ENCODE data around the gene SLC22A17. TPM values are rescaled to one million over a fixed set of nuclear protein-coding genes. Genes with fewer than 3 reads are reported as not detected.

Gene SLC22A17
- total and polyA plus RNA-seq, 2 of the 13 experiments (the other 11 are each of a cell fraction or from before 2014, with no cell fraction given): 0.95 to 1.1 TPM

DNA sequence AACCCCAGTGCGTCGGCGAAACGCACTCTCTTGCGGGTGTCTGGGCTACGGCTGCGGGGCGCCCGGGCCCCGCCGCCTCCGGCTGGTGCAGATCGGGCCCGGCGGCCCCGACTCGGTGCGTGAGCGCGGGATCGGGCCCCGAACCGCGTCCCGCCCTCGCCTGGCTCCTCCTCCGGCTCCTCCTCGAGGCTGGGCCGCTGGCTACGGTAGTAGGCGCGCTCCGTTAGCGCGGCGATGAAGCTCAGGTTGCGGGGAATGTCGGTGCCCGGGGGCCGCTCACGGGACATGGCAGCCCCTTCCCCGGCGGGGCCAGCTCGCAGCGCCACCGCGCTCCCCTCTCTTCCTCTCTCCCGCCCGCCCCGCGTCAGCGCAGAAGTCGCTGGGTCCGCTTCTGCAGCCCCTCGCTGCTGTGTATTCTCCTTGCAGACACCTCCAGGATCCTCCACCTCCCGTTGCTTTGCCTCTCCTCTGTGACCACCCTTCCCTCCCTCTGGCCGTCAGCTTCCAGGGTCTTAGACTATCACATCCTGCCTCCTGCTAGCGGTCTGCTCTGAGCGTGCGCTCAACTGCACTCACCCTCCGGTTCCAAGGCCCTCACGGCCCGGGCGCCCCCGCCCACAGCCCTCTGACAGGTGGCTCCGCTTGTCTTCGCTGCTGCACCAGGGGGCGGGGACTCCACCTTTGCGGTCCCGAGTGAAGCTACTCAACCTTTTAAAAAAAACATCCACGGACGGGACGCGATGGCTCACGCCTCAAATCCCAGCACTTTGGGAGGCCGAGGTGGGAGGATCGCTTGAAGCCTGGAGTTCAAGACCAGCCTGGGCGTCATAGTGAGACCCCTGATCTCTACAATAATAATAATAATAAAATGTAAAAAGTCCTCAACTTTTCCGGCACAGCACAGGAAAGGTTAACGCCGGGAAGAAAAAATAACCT is 50.1 kb downstream of the SLC22A17 start, which contains the start of gene PPP1R3E (continued):
- TF ChIP-seq, protein P1, sequence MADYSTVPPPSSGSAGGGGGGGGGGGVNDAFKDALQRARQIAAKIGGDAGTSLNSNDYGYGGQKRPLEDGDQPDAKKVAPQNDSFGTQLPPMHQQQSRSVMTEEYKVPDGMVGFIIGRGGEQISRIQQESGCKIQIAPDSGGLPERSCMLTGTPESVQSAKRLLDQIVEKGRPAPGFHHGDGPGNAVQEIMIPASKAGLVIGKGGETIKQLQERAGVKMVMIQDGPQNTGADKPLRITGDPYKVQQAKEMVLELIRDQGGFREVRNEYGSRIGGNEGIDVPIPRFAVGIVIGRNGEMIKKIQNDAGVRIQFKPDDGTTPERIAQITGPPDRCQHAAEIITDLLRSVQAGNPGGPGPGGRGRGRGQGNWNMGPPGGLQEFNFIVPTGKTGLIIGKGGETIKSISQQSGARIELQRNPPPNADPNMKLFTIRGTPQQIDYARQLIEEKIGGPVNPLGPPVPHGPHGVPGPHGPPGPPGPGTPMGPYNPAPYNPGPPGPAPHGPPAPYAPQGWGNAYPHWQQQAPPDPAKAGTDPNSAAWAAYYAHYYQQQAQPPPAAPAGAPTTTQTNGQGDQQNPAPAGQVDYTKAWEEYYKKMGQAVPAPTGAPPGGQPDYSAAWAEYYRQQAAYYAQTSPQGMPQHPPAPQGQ (CRISPR knock-in tag; IDR thresholded peaks at IDR 0.05; ENCODE audit: borderline replicate concordance): no peak
- peak; percentile 48 for TF ChIP-seq ELF3 (CRISPR knock-in tag; IDR thresholded peaks at IDR 0.05)
- TF ChIP-seq, protein P2, sequence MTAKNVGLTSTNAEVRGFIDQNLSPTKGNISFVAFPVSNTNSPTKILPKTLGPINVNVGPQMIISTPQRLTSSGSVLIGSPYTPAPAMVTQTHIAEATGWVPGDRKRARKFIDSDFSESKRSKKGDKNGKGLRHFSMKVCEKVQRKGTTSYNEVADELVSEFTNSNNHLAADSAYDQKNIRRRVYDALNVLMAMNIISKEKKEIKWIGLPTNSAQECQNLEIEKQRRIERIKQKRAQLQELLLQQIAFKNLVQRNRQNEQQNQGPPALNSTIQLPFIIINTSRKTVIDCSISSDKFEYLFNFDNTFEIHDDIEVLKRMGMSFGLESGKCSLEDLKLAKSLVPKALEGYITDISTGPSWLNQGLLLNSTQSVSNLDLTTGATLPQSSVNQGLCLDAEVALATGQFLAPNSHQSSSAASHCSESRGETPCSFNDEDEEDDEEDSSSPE (CRISPR knock-in tag; IDR thresholded peaks at IDR 0.05): peak; percentile 64; the same call in 1 of the 2 replicates
- TF ChIP-seq, protein P3, sequence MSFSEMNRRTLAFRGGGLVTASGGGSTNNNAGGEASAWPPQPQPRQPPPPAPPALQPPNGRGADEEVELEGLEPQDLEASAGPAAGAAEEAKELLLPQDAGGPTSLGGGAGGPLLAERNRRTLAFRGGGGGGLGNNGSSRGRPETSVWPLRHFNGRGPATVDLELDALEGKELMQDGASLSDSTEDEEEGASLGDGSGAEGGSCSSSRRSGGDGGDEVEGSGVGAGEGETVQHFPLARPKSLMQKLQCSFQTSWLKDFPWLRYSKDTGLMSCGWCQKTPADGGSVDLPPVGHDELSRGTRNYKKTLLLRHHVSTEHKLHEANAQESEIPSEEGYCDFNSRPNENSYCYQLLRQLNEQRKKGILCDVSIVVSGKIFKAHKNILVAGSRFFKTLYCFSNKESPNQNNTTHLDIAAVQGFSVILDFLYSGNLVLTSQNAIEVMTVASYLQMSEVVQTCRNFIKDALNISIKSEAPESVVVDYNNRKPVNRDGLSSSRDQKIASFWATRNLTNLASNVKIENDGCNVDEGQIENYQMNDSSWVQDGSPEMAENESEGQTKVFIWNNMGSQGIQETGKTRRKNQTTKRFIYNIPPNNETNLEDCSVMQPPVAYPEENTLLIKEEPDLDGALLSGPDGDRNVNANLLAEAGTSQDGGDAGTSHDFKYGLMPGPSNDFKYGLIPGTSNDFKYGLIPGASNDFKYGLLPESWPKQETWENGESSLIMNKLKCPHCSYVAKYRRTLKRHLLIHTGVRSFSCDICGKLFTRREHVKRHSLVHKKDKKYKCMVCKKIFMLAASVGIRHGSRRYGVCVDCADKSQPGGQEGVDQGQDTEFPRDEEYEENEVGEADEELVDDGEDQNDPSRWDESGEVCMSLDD (CRISPR knock-in tag; IDR thresholded peaks at IDR 0.05; ENCODE audit: borderline replicate concordance): no peak; the same call in 1 of the 2 replicates
- no peak for TF ChIP-seq MLLT10 (CRISPR knock-in tag; IDR thresholded peaks at IDR 0.05)
- TF ChIP-seq, protein P4, sequence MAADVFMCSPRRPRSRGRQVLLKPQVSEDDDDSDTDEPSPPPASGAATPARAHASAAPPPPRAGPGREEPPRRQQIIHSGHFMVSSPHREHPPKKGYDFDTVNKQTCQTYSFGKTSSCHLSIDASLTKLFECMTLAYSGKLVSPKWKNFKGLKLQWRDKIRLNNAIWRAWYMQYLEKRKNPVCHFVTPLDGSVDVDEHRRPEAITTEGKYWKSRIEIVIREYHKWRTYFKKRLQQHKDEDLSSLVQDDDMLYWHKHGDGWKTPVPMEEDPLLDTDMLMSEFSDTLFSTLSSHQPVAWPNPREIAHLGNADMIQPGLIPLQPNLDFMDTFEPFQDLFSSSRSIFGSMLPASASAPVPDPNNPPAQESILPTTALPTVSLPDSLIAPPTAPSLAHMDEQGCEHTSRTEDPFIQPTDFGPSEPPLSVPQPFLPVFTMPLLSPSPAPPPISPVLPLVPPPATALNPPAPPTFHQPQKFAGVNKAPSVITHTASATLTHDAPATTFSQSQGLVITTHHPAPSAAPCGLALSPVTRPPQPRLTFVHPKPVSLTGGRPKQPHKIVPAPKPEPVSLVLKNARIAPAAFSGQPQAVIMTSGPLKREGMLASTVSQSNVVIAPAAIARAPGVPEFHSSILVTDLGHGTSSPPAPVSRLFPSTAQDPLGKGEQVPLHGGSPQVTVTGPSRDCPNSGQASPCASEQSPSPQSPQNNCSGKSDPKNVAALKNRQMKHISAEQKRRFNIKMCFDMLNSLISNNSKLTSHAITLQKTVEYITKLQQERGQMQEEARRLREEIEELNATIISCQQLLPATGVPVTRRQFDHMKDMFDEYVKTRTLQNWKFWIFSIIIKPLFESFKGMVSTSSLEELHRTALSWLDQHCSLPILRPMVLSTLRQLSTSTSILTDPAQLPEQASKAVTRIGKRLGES (CRISPR knock-in tag; IDR thresholded peaks at IDR 0.05; ENCODE audit: borderline replicate concordance): no peak
- TF ChIP-seq, protein P5, sequence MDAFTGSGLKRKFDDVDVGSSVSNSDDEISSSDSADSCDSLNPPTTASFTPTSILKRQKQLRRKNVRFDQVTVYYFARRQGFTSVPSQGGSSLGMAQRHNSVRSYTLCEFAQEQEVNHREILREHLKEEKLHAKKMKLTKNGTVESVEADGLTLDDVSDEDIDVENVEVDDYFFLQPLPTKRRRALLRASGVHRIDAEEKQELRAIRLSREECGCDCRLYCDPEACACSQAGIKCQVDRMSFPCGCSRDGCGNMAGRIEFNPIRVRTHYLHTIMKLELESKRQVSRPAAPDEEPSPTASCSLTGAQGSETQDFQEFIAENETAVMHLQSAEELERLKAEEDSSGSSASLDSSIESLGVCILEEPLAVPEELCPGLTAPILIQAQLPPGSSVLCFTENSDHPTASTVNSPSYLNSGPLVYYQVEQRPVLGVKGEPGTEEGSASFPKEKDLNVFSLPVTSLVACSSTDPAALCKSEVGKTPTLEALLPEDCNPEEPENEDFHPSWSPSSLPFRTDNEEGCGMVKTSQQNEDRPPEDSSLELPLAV (CRISPR knock-in tag; conservative IDR thresholded peaks at IDR 0.05; ENCODE audit: low read depth): no peak
- TF ChIP-seq, protein P6, sequence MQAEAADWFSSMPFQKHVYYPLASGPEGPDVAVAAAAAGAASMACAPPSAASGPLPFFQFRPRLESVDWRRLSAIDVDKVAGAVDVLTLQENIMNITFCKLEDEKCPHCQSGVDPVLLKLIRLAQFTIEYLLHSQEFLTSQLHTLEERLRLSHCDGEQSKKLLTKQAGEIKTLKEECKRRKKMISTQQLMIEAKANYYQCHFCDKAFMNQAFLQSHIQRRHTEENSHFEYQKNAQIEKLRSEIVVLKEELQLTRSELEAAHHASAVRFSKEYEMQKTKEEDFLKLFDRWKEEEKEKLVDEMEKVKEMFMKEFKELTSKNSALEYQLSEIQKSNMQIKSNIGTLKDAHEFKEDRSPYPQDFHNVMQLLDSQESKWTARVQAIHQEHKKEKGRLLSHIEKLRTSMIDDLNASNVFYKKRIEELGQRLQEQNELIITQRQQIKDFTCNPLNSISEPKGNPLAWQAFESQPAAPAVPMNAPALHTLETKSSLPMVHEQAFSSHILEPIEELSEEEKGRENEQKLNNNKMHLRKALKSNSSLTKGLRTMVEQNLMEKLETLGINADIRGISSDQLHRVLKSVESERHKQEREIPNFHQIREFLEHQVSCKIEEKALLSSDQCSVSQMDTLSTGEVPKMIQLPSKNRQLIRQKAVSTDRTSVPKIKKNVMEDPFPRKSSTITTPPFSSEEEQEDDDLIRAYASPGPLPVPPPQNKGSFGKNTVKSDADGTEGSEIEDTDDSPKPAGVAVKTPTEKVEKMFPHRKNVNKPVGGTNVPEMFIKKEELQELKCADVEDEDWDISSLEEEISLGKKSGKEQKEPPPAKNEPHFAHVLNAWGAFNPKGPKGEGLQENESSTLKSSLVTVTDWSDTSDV (CRISPR knock-in tag; IDR thresholded peaks at IDR 0.05): peak; percentile 70; the same call in 1 of the 2 replicates
- peak; percentile 57; the same call in 1 of the 2 replicates for TF ChIP-seq KDM5A (IDR thresholded peaks at IDR 0.05; ENCODE audit: borderline replicate concordance, low read length)
- TF ChIP-seq, protein P7, sequence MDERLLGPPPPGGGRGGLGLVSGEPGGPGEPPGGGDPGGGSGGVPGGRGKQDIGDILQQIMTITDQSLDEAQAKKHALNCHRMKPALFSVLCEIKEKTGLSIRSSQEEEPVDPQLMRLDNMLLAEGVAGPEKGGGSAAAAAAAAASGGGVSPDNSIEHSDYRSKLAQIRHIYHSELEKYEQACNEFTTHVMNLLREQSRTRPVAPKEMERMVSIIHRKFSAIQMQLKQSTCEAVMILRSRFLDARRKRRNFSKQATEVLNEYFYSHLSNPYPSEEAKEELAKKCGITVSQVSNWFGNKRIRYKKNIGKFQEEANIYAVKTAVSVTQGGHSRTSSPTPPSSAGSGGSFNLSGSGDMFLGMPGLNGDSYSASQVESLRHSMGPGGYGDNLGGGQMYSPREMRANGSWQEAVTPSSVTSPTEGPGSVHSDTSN (CRISPR knock-in tag; IDR thresholded peaks at IDR 0.05): peak; percentile 27; the same call in 1 of the 2 replicates
- peak; percentile 92 for TF ChIP-seq DNMT3B (CRISPR knock-in tag; conservative IDR thresholded peaks at IDR 0.05)
